T-helper 1 cell (primary cell): Measurements from ENCODE around the gene ILF2.
"Not testable (repeated sequence)": the region's sequence is repeated elsewhere in the genome, so short reads cannot be mapped to it uniquely, and the experiment has no call there.

Source experiments
- DNase-seq, 5 donors: peaks; one replicate each; pipeline ENCODE4 v3.0.0-alpha.2; 2012 to 2020

ILF2 gene

GRCh38 chr1:153679337-153680119, 8.7 kb upstream of the ILF2 start:
- DNase-seq = peak in 2 of 5 donors; percentile 10 to 17

GRCh38 chr1:153678519-153679336, 7.9 kb upstream of the ILF2 start, which contains the start of gene NPR1:
TSS of gene NPR1 (plus strand) at chr1:153678688. CDS start at chr1:153679109, 421 bp downstream.
- peak in 1 of 5 donors; percentile 23 for DNase-seq

- peak in 2 of 5 donors; percentile 29 to 47 for DNase-seq
Observed at GRCh38 chr1:153677718-153678518, 7.1 kb upstream of the ILF2 start.

DNA sequence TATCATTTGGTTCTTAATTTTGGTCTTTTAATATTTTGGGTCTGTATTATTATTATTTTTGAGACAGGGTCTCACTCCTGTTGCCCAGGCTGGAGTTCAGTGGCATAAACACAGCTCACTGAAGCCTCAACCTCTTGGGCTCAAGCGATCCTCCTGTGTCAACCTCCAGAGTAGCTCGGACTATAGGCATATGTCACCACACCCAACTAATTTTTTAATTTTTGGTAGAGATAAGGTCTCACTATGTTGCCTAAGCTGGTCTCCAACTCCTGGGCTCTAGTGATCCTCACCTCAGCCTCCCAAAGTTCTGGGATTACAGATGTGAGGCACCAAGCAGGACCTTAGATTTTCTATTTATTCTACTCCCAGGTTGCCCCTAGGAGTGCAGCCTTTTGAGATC, 2.7 kb upstream of the ILF2 start:
- DNase-seq = no peak

DNA sequence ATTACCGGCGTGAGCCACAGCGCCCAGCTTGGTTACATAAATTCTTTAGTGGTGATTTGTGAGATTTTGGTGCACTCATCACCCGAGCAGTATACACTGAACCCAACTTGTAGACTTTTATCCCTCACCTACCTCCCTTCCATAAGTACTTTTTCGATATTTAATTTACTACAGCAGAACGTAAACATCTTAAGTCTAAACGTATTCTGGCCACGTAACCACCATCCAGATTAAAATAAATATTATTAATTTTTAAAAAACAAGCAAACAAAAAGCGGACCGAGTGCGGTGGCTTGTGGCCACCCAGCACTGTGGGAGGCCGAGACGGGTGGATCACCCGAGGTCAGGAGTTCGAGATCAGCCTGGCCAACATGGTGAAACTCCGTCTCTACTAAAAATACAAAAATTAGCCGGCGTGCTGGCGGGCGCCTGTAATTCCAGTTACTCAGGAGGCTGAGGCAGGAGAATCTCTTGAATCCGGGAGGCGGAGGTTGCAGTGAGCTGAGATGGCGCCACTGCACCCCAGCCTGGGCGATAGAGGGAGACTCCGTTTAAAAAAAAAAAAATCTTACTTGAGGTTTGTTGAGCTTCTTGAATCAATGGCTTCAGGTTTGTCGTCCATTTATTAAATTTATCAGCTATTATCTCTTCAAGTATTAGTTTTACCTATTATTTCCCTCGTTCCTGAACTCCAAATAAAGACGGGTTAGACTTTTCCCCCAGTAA, 998 bp upstream of the ILF2 start:
- peak in 3 of 5 donors; percentile 23 to 61 (median 46) for DNase-seq

DNA sequence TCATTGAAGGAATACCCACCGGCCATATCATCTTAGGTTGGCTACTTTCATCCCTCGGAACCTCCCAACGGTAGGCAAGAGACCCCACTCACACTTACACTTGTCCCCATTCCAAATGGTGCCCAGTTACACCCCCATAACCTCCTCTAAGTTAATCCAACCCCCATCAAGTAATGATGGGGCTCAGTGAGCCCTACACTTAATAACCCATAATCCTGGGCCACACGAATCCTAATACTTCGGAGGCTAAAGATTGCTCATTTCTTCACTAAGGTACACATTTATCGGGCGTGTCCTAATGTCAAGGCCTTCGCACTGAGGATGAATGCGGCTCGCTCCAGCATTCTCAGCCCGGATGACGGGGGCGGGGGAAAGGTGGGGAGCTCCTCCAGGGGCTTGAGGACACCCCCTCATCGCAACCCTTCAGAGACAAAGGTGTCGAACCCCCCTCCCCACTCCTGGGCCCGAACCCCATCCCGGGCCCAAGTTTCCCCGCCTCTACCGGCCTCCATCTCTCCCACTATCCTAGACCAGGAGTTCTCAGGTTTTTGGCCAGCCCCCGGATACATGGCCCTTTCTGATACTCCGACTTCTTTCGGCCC, 435 bp downstream of the ILF2 start:
- peak in 1 of 5 donors; percentile 11 for DNase-seq

DNA sequence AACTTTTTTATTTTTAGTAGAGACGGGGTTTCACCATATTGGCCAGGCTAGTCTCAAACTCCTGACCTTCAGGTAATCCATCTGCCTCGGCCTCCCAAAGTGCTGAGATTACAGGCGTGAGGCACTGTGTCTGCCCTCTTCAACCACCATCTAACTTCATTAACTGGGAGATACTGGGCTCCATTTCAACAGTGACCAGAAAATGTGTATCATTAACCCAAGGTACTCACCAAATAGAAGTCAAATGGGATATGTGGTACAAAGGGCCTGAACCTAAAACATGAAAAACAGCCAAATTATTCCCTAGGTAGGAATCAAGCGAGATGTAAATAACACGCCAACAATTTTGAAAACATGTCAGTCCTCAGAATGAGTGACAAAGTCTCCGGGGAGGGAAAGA, 1.2 kb downstream of the ILF2 start:
- DNase-seq = no peak

DNA sequence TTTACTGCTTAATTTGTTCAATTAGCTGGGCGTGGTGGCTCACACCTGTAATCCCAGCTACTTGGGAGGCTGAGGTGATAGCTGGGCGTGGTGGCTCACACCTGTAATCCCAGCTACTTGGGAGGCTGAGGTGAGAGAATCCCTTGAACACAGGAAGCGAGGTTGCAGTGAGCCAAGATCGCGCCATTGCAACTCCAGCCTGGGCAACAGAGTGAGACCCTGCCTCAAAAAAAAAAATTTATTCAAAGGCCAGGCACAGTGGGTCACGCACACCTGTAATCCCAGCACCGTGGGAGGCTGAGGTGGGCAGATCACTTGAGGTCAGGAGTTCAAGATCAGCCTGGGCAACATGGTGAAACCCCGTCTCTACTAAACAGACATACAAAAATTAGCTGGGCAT, 2.1 kb downstream of the ILF2 start:
- DNase-seq = not testable (repeated sequence)

DNA sequence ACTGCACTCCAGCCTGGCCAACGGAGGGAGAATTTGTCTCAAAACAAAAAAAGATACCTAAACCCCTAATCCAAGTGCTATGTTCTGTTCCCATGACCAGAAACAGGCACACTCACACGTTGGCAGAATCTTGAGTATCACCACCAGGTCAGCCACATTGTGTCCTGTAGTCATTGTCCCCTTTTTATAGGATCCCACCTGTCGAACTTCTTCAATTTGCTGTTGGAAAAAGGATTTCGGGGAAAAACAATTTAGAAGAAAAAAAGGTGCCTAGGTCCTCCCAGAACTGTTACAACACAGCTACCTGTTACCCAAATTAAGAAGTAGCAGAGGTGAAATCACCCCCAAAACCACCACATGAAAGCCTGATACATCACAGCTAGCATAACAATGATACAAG, 3.4 kb downstream of the ILF2 start:
- DNase-seq = no peak

- DNase-seq = no peak
Observed at GRCh38 chr1:153663211-153663610, 7.6 kb downstream of the ILF2 start.

DNA sequence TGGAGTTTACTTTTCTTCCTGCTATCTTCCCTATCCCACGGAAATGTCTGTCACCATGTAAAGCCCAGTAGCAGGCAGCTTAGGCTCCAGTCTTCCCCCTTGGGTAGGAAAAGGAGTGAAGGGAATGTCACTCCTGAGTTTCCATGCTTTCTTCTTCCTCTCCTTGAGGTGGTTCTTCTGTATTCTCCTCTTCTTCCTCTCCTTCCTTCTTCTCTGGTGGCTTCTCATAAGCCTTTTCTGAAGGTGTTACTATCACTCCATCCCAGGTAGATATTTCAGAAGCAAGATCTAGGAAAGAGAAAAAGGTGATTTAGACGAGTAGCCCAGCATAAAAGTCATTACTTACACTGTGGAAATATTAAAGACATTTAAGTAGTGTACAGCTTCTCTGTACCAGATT, 8.5 kb downstream of the ILF2 start:
- no peak for DNase-seq

GRCh38 chr1:153661111-153661708, 9.6 kb downstream of the ILF2 start:
- no peak for DNase-seq

DNA sequence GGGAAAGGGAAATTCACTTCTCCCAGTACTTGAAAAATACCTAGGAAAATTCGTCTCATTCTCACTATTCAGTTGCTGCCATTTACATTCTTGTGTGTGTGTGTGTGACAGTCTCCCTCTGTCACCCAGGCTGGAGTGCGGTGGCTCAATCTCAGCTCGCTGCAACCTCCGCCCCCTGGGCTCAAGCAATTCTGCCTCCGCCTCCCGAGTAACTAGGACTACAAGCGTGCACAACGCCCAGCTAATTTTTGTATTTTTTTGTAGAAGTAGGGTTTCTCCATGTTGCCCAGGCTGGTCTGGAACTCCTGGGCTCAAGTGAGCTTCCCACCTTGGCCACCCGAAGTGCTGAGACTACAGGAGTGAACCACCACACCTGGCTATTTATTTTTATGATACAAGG, 11.1 kb downstream of the ILF2 start:
- no peak for DNase-seq

DNA sequence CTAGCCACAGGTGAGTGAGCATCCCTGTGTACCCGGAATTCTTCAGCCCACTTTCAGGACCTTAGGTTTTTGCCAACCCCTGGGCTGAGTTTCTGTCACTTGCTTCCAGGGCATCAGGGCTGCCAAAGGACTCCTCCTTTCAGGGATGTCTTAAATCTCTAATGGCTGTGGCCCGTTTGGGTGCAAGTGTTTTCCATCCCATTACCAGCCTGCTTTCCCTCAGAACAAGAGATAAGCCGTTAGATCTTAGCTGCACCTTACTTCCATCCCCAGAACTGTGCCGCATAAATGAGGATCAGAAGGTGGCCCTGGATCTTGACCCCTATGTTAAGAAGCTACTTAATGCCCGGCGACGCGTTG, 11.6 kb downstream of the ILF2 start:
- no peak for DNase-seq

DNA sequence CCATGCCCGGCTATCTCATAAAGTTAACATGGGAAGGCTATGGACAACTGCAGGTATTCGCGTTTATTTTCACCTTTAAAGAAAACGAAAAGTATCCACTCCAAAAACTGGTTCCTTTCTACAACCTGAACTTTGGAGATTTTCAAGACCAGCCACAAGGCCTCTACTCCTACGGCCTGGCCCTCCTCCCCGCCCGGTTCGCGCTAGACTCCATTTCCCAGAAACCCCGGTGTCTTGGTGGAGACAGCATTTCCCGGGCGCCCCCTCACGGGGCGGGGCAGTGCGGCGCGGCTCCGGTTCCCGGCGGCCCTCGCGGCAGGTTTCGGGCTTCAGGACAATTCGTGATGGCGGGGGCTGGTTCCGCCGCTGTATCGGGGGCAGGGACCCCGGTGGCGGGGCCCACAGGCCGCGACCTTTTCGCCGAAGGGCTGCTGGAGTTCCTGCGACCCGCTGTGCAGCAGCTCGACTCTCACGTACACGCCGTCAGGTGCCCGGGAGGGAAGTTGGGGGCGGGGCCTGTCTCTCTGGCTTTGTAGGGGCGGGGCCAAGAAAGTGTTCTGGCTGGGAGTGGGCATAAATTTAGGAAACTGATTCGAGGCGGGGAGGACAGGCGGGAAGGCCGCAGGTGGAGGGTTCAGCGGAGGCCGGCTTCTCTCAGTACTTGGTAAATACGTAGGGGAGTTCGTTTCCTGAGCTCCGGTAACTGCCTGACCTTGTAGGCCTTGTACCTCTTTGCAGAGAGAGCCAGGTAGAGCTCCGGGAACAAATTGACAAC, 12.2 kb downstream of the ILF2 start, which contains the start of gene SNAPIN:
SNAPIN (plus strand) TSS at position 304 of the 775 bp plus-strand sequence; CDS start at position 345, 41 bp downstream.
- DNase-seq = peak; percentile 70 to 91 (median 83)

- DNase-seq = no peak
Observed at GRCh38 chr1:153655333-153655732, 15.5 kb downstream of the ILF2 start.

DNA sequence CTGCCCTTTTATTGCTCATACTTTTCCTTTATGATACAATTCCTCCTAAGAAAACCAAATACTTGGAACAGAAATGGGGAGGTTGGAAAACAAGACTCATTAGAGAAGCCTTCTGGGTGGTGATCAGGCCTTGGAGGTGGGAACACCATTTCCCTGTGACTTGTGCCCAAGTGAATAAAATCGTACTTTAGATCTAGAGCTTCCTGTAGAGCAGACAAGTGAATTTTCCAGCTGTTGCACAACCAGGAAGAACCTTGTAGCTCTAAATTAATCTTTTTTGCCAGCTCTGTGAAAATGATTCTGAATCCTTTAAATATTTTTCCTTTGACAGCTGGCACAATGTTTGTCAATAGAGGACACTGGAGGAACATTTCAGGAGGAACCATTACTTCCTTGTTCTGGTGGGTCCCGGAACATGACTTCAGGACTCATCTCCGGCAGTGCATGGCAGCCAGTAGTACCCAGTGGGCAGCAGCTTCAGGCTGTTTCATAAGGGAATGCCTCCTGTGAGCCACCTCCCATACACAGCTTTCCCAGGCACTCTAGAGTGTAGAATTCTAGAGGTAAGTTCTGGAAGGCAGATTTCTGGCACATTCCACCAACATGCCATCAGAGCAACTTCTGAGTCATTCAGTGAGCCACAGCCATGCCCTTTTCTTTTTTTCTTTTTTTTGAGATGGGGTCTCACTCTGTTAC, 17.8 kb downstream of the ILF2 start:
- no peak for DNase-seq

GRCh38 chr1:153651771-153652170, 19.0 kb downstream of the ILF2 start:
- DNase-seq = no peak

DNA sequence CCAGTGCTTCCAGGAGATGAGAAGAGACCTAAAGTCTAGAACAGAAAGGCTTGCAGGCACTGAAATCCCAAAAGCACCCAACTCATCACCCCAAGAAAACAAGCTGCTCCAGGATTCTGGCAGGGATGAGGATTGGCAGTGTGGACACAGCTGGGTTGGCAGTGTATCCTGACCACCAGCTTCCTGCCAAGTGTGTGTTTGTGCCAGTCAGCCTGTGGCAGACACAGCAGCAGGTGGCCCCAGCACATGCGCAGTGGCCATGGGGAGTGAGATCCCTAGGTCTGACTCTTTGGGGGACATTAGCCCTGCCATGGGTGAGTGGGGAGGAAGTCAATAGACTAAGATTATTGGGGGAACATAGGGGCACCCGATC, 20.9 kb downstream of the ILF2 start:
- DNase-seq = no peak
